Measurements from ENCODE around the gene SLC12A2. TPM values are rescaled to one million over a fixed set of nuclear protein-coding genes. Genes with fewer than 3 reads are reported as not detected.
A peak's percentile ranks its signal among the peaks of the same experiment; 100 is the strongest.

The SLC12A2 gene
- polyA plus RNA-seq (2012; rRNA removed) = 5.6 and 6.4 TPM in 2 replicates
- polyA plus RNA-seq (2012; cell fraction: cytosol; rRNA removed) = 6.4 and 6.6 TPM in 2 replicates
- 3.4 and 5.4 TPM in 2 replicates for polyA plus RNA-seq (2012; cell fraction: nucleus; rRNA removed)

DNA sequence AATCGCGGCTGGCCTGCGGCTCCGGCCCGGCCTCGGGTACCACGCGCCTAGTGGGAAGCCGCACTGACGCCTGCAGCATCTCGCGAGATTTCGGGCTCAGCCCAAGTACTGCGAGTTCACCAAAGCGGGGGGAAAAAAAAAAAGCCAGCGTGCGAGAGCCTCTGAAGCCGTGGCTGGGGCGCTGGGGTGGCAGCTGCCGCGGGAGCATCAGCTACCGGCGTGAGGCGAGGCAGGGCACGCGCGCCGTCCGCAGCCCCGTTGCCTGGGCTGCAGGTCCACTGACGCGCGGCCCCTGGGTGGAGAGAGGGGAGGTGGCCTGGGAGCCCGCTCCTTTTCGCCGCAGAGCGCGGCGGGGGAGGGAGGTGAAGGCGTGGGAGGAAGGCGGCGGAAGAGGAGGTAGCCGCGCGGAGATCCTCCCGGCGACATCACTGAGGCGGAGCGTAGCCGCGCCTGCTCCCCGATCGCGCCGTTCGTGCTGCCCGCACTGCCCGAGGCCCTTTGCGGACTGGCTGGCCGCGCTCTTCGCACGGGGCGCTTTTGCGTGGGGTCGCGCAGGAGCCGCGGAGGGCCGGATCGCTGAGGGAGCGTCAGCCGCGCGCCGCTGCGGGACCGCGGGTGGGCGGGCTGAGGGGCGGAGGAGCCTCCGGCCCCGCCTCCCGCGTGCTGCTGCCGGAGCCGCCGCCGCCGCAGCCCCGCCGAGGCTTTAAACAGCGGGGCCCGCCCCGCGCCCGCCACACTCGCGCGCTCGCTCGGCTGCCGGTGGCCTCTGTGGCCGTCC, at the start of gene SLC12A2:
SLC12A2 (plus strand) TSS at position 734 of the 778 bp plus-strand sequence. CDS start 189 bp downstream, outside the sequence.
- peaks cover 19% of the 10 kb centered on the region for H4K20me1 ChIP-seq (ENCODE audit: insufficient read depth)
- H3K4me1 ChIP-seq (ENCODE audit: control insufficient read depth in 1 of 2, insufficient read depth in 2 of 2, low read depth in 1 of 2, low read length in 1 of 2) = peaks cover 6 to 18% of the 10 kb centered on the region in 2 experiments; a peak in 3 of 4 replicates
- H3K9me2 ChIP-seq = no peaks in the 10 kb centered on the region
- POLR2A ChIA-PET = interaction anchor here (1.0 kb wide), 2 partner anchors 47 to 207 kb away, joined by 3 read pairs; no protein-coding TSS in a partner anchor
- H3K79me2 ChIP-seq (ENCODE audit: insufficient read depth) = peaks cover 81% of the 10 kb centered on the region
- peak within 1 kb of the TSS; percentile 76 for H3K9ac ChIP-seq
- H3K36me3 ChIP-seq (replicated peaks in 1 of 2; ENCODE audit: control insufficient read depth in 1 of 2, insufficient read depth in 2 of 2, low read length in 1 of 2) = no peaks in the 10 kb centered on the region
- no peaks in the 10 kb centered on the region for H3K27me3 ChIP-seq (ENCODE audit: insufficient read depth)
- H3K4me3 ChIP-seq (ENCODE audit: low read depth in 2 of 2, low read length in 1 of 2) = peak within 1 kb of the TSS; percentile 80 to 86
- 3% methylated on average over 7 of the region's 104 CpGs for WGBS (ENCODE audit: low lambda C conversion rate)
- H3F3A ChIP-seq (replicated peaks; ENCODE audit: insufficient read depth) = no peaks in the 10 kb centered on the region
- no peaks in the 10 kb centered on the region for H3K9me3 ChIP-seq
- CTCF ChIA-PET = interaction anchor here (0.7 to 2.8 kb wide), 12 partner anchors 10 to 207 kb away, joined by 3 to 8 read pairs (median 4); no protein-coding TSS in a partner anchor
- peak within 1 kb of the TSS; percentile 93 for H3K4me2 ChIP-seq
- H3K27ac ChIP-seq (ENCODE audit: low read depth in 2 of 2, low read length in 1 of 2) = peak within 1 kb of the TSS; percentile 87 to 98
- peak; percentile 92 for DNase-seq
- peak within 1 kb of the TSS; percentile 80 for H2AFZ ChIP-seq (ENCODE audit: low read depth)
- TF ChIP-seq, protein P1, sequence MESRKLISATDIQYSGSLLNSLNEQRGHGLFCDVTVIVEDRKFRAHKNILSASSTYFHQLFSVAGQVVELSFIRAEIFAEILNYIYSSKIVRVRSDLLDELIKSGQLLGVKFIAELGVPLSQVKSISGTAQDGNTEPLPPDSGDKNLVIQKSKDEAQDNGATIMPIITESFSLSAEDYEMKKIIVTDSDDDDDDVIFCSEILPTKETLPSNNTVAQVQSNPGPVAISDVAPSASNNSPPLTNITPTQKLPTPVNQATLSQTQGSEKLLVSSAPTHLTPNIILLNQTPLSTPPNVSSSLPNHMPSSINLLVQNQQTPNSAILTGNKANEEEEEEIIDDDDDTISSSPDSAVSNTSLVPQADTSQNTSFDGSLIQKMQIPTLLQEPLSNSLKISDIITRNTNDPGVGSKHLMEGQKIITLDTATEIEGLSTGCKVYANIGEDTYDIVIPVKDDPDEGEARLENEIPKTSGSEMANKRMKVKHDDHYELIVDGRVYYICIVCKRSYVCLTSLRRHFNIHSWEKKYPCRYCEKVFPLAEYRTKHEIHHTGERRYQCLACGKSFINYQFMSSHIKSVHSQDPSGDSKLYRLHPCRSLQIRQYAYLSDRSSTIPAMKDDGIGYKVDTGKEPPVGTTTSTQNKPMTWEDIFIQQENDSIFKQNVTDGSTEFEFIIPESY (IDR thresholded peaks at IDR 0.05; ENCODE audit: borderline replicate concordance, low read depth) = peak; percentile 98
- TF ChIP-seq, protein P2, sequence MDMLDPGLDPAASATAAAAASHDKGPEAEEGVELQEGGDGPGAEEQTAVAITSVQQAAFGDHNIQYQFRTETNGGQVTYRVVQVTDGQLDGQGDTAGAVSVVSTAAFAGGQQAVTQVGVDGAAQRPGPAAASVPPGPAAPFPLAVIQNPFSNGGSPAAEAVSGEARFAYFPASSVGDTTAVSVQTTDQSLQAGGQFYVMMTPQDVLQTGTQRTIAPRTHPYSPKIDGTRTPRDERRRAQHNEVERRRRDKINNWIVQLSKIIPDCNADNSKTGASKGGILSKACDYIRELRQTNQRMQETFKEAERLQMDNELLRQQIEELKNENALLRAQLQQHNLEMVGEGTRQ (IDR thresholded peaks at IDR 0.05; ENCODE audit: borderline replicate concordance, low read depth, low read length) = no peak
- TF ChIP-seq, protein P3, sequence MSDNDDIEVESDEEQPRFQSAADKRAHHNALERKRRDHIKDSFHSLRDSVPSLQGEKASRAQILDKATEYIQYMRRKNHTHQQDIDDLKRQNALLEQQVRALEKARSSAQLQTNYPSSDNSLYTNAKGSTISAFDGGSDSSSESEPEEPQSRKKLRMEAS (IDR thresholded peaks at IDR 0.05; ENCODE audit: low read depth) = peak; percentile 98
- TF ChIP-seq, protein P4, sequence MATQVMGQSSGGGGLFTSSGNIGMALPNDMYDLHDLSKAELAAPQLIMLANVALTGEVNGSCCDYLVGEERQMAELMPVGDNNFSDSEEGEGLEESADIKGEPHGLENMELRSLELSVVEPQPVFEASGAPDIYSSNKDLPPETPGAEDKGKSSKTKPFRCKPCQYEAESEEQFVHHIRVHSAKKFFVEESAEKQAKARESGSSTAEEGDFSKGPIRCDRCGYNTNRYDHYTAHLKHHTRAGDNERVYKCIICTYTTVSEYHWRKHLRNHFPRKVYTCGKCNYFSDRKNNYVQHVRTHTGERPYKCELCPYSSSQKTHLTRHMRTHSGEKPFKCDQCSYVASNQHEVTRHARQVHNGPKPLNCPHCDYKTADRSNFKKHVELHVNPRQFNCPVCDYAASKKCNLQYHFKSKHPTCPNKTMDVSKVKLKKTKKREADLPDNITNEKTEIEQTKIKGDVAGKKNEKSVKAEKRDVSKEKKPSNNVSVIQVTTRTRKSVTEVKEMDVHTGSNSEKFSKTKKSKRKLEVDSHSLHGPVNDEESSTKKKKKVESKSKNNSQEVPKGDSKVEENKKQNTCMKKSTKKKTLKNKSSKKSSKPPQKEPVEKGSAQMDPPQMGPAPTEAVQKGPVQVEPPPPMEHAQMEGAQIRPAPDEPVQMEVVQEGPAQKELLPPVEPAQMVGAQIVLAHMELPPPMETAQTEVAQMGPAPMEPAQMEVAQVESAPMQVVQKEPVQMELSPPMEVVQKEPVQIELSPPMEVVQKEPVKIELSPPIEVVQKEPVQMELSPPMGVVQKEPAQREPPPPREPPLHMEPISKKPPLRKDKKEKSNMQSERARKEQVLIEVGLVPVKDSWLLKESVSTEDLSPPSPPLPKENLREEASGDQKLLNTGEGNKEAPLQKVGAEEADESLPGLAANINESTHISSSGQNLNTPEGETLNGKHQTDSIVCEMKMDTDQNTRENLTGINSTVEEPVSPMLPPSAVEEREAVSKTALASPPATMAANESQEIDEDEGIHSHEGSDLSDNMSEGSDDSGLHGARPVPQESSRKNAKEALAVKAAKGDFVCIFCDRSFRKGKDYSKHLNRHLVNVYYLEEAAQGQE (IDR thresholded peaks at IDR 0.05; ENCODE audit: low read depth, low read length) = no peak
- TF ChIP-seq GATA2 (CRISPR knock-in tag; IDR thresholded peaks at IDR 0.05) = no peak
- TF ChIP-seq RCOR1 (IDR thresholded peaks at IDR 0.05; ENCODE audit: low read length) = no peak
- TF ChIP-seq GABPA (IDR thresholded peaks at IDR 0.05; ENCODE audit: low read depth) = peak; percentile 56
- no peak for TF ChIP-seq RXRA (IDR thresholded peaks at IDR 0.05; ENCODE audit: borderline replicate concordance, low read depth)
- TF ChIP-seq, protein P5, sequence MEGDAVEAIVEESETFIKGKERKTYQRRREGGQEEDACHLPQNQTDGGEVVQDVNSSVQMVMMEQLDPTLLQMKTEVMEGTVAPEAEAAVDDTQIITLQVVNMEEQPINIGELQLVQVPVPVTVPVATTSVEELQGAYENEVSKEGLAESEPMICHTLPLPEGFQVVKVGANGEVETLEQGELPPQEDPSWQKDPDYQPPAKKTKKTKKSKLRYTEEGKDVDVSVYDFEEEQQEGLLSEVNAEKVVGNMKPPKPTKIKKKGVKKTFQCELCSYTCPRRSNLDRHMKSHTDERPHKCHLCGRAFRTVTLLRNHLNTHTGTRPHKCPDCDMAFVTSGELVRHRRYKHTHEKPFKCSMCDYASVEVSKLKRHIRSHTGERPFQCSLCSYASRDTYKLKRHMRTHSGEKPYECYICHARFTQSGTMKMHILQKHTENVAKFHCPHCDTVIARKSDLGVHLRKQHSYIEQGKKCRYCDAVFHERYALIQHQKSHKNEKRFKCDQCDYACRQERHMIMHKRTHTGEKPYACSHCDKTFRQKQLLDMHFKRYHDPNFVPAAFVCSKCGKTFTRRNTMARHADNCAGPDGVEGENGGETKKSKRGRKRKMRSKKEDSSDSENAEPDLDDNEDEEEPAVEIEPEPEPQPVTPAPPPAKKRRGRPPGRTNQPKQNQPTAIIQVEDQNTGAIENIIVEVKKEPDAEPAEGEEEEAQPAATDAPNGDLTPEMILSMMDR (IDR thresholded peaks at IDR 0.05) = no peak
- TF ChIP-seq RAD21 (IDR thresholded peaks at IDR 0.05; ENCODE audit: low read length) = no peak
- TF ChIP-seq MEF2A (IDR thresholded peaks at IDR 0.05; ENCODE audit: borderline replicate concordance, low read depth) = no peak
- TF ChIP-seq, protein P6, sequence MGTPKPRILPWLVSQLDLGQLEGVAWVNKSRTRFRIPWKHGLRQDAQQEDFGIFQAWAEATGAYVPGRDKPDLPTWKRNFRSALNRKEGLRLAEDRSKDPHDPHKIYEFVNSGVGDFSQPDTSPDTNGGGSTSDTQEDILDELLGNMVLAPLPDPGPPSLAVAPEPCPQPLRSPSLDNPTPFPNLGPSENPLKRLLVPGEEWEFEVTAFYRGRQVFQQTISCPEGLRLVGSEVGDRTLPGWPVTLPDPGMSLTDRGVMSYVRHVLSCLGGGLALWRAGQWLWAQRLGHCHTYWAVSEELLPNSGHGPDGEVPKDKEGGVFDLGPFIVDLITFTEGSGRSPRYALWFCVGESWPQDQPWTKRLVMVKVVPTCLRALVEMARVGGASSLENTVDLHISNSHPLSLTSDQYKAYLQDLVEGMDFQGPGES (IDR thresholded peaks at IDR 0.05; ENCODE audit: low read depth, low read length) = no peak
- TF ChIP-seq CHD2 (IDR thresholded peaks at IDR 0.05; ENCODE audit: low read length, partially characterized antibody) = peak; percentile 99
- TF ChIP-seq EZH2phosphoT487 (IDR thresholded peaks at IDR 0.05; ENCODE audit: borderline replicate concordance, low read depth) = no peak
- no peak for TF ChIP-seq RFX5 (IDR thresholded peaks at IDR 0.05; ENCODE audit: low read length)
- TF ChIP-seq, protein P7, sequence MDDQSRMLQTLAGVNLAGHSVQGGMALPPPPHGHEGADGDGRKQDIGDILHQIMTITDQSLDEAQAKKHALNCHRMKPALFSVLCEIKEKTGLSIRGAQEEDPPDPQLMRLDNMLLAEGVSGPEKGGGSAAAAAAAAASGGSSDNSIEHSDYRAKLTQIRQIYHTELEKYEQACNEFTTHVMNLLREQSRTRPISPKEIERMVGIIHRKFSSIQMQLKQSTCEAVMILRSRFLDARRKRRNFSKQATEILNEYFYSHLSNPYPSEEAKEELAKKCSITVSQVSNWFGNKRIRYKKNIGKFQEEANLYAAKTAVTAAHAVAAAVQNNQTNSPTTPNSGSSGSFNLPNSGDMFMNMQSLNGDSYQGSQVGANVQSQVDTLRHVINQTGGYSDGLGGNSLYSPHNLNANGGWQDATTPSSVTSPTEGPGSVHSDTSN (IDR thresholded peaks at IDR 0.05) = peak; percentile 3; the same call in 1 of the 2 replicates
- TF ChIP-seq FOSL2 (IDR thresholded peaks at IDR 0.05; ENCODE audit: borderline replicate concordance, low read depth) = no peak
- 0 out of 2 replicates have a peak, but pooled peaks have one; percentile 57 for TF ChIP-seq YY1 (IDR thresholded peaks at IDR 0.05; ENCODE audit: low read depth)
- TF ChIP-seq POLR2AphosphoS5 (IDR thresholded peaks at IDR 0.05; ENCODE audit: low read depth, low read length) = peak; percentile 77
- TF ChIP-seq MXI1 (IDR thresholded peaks at IDR 0.05; ENCODE audit: low read depth, low read length) = peak; percentile 85
